Sigmoid colon (tissue), 4 donors: ENCODE data around the gene DNM2.

ENCODE experiments used
- CTCF ChIP-seq, 4 experiments: fragments of 450-650 bp in 3 of 4; fragments of 200-600 bp in 1 of 4; IDR thresholded peaks; one replicate each; pipeline ENCODE4 v1.5.1; 2016 to 2019; ENCODE audit warnings: antibody characterized with exemption in 4 of 4, mild to moderate bottlenecking in 3 of 4, moderate library complexity in 2 of 4
- POLR2A ChIP-seq, 2 donors: fragments of 450-650 bp; IDR thresholded peaks; one replicate each; pipeline ENCODE4 v1.6.1; 2016; ENCODE audit warnings: antibody characterized with exemption in 2 of 2, mild to moderate bottlenecking in 2 of 2, moderate library complexity in 2 of 2
- POLR2AphosphoS5 ChIP-seq, 4 donors: sonication (generic); formaldehyde crosslinking; IDR thresholded peaks; one replicate each; pipeline ENCODE4 v1.6.1; 2017; ENCODE audit warnings: antibody characterized with exemption in 4 of 4

GRCh38 chr19:10747271-10747670, 29.4 kb downstream of the DNM2 start:
- TF ChIP-seq CTCF (IDR thresholded peaks at IDR 0.05) (no peak), POLR2A (IDR thresholded peaks at IDR 0.05) (no peak), POLR2AphosphoS5 (IDR thresholded peaks at IDR 0.05) (no peak)
